K562 (cell line): ENCODE results near the gene ELF2. TPM values are rescaled to one million over a fixed set of nuclear protein-coding genes. Genes with fewer than 3 reads are reported as not detected.

Experiments used
- ATF7 ChIP-seq: fragments of 450-650 bp; IDR thresholded peaks from 2 replicates; pipeline ENCODE4 v1.7.1; 2014; ENCODE audit warnings: mild to moderate bottlenecking, moderate library complexity
- CREBBP ChIP-seq: IDR thresholded peaks from one replicate; pipeline ENCODE4 v1.6.1; 2012; ENCODE audit warnings: low read depth, mild to moderate bottlenecking, control low read depth, inconsistent platforms, low read length
- GATAD2B ChIP-seq: fragments of 450-650 bp; IDR thresholded peaks from 2 replicates; pipeline ENCODE4 v1.6.1; 2017; ENCODE audit warnings: mild to moderate bottlenecking, borderline replicate concordance
- GTF2B ChIP-seq: IDR thresholded peaks from 2 replicates; pipeline ENCODE4 v1.6.1; 2011; ENCODE audit not compliant: insufficient read length; ENCODE audit errors: extremely low read depth
- IRF1 ChIP-seq: sonication (generic); formaldehyde crosslinking; IDR thresholded peaks from 2 replicates; pipeline ENCODE4 v1.8.0; 2022; ENCODE audit warnings: missing genetic modification reagents, mild to moderate bottlenecking, borderline replicate concordance
- KAT7 ChIP-seq: sonication (generic); formaldehyde crosslinking; IDR thresholded peaks from 2 replicates; pipeline ENCODE4 v1.8.0; 2022; ENCODE audit warnings: missing genetic modification reagents, mild to moderate bottlenecking, borderline replicate concordance
- MXI1 ChIP-seq: IDR thresholded peaks from 2 replicates; pipeline ENCODE4 v1.6.1; 2011; ENCODE audit warnings: low read depth, mild to moderate bottlenecking, improper control_type of control experiment, low read length
- NFE2 ChIP-seq: IDR thresholded peaks from 2 replicates; pipeline ENCODE4 v1.6.1; 2014; ENCODE audit warnings: antibody characterized with exemption, low read depth
- NR0B1 ChIP-seq: fragments of 450-650 bp; IDR thresholded peaks from one replicate; pipeline ENCODE4 v1.6.1; 2018; ENCODE audit warnings: mild to moderate bottlenecking, moderate library complexity; ENCODE audit not compliant: partially characterized antibody
- RBBP5 ChIP-seq: fragments of 200-600 bp; sonication (generic); IDR thresholded peaks from 2 replicates; pipeline ENCODE4 v1.6.1; 2012; ENCODE audit warnings: borderline replicate concordance, mild to moderate bottlenecking, low read length, control low read depth, inconsistent platforms; ENCODE audit not compliant: insufficient read depth, poor library complexity, severe bottlenecking
- SIX5 ChIP-seq, 2 experiments: IDR thresholded peaks; 2 replicates each; pipeline ENCODE4 v1.6.1; 2011; ENCODE audit warnings: low read length in 2 of 2, borderline replicate concordance in 1 of 2, low read depth in 1 of 2, mild to moderate bottlenecking in 1 of 2, moderate library complexity in 1 of 2; ENCODE audit not compliant: insufficient read depth in 1 of 2
- SMAD3 ChIP-seq: fragments of 450-650 bp; formaldehyde crosslinking; conservative IDR thresholded peaks from 2 replicates; pipeline ENCODE4 v1.4.0; 2020; ENCODE audit warnings: mild to moderate bottlenecking
- SRSF3 ChIP-seq: fragments of 200-400 bp; formaldehyde crosslinking; IDR thresholded peaks from 2 replicates; pipeline ENCODE4 v1.6.1; 2016; ENCODE audit warnings: mild to moderate bottlenecking, low read length, moderate library complexity; ENCODE audit not compliant: insufficient read depth
- TEAD2 ChIP-seq: fragments of 450-650 bp; IDR thresholded peaks from 2 replicates; pipeline ENCODE4 v1.6.1; 2016; ENCODE audit warnings: missing genetic modification characterization, control low read depth, missing compliant biosample characterization
- WHSC1 ChIP-seq: IDR thresholded peaks from one replicate; pipeline ENCODE4 v1.6.1; 2012; ENCODE audit warnings: low read length, control low read depth, inconsistent platforms
- ZBTB26 ChIP-seq: fragments of 450-650 bp; formaldehyde crosslinking; IDR thresholded peaks from 2 replicates; pipeline ENCODE4 v1.4.0; 2022; ENCODE audit warnings: missing genetic modification characterization
- ZKSCAN1 ChIP-seq: fragments of 150-350 bp; IDR thresholded peaks from 2 replicates; pipeline ENCODE4 v1.6.1; 2016; ENCODE audit warnings: low read depth, low read length
- ZNF263 ChIP-seq: sonication (generic); formaldehyde crosslinking; IDR thresholded peaks from 2 replicates; pipeline ENCODE4 v1.8.0; 2022; ENCODE audit warnings: mild to moderate bottlenecking, missing genetic modification reagents, borderline replicate concordance
- ZNF408 ChIP-seq: fragments of 250-450 bp; sonication (Bioruptor Pico); IDR thresholded peaks from 2 replicates; pipeline ENCODE4 v1.4.0; 2020; ENCODE audit warnings: low read depth, mild to moderate bottlenecking, moderate library complexity
- ZNF449 ChIP-seq: fragments of 250-450 bp; sonication (Bioruptor Pico); IDR thresholded peaks from 2 replicates; pipeline ENCODE4 v1.8.0; 2022; ENCODE audit warnings: moderate library complexity, mild to moderate bottlenecking, inconsistent platforms
- ZNF766 ChIP-seq: fragments of 200-800 bp; sonication (Bioruptor generic); conservative IDR thresholded peaks from 2 replicates; pipeline ENCODE4 v1.6.1; 2016; ENCODE audit warnings: missing genetic modification characterization, missing compliant biosample characterization
- ZSCAN29 ChIP-seq: fragments of 450-650 bp; IDR thresholded peaks from 2 replicates; pipeline ENCODE4 v1.6.1; 2017
- polyA plus RNA-seq, 8 experiments: library from polyadenylated mRNA; depleted of rRNA in 4 of 8; stranded (reverse) in 5 of 8; unstranded in 3 of 8; fragments of >200 nt; fragmentation: Nextera tagmentation in 2 of 8; fragmentation: Illumina TruSeq in 1 of 8; extraction: Ambion mirVana in 2 of 8; extraction: Trizol in 1 of 8; gene quantifications; 2 replicates each; pipeline versions ENCODE4 v1.2.1 to v1.2.3, GENCODE V29; 2011 to 2014; ENCODE audit warnings: inconsistent platforms in 1 of 8, missing spikeins in 1 of 8
- total RNA-seq, 7 experiments: library from RNA; depleted of rRNA in 6 of 7; stranded (reverse); fragments of >200 nt in 6 of 7; fragmentation: Illumina TruSeq in 2 of 7; extraction: Trizol in 2 of 7; gene quantifications; 2 replicates each; pipeline versions ENCODE4 v1.2.1 to v1.2.3, GENCODE V29; 2011 to 2021; ENCODE audit warnings: low replicate concordance in 1 of 7

ELF2 gene
- total and polyA plus RNA-seq, 9 of the 15 experiments (the other 6 are each of a cell fraction or from before 2014, with no cell fraction given) = 9.4 to 58.7 (median 41.6) TPM

- TF ChIP-seq WHSC1 (no peak), SMAD3 (CRISPR knock-in tag) (no peak), SIX5 (IDR thresholded peaks at IDR 0.05; ENCODE audit: borderline replicate concordance in 1 of 2, insufficient read depth in 1 of 2, low read depth in 1 of 2, low read length in 2 of 2) (no peak), ATF7 (peak; percentile 67), NFE2 (no peak), MXI1 (no peak), ZNF263 (CRISPR knock-in tag) (peak; percentile 31; the same call in 1 of the 2 replicates), ZSCAN29 (no peak), TEAD2 (tag) (no peak), RBBP5 (peak; percentile 55), KAT7 (CRISPR knock-in tag) (no peak), ZNF449 (CRISPR knock-in tag) (no peak), CREBBP (no peak), ZNF408 (CRISPR knock-in tag) (no peak), ZBTB26 (CRISPR knock-in tag) (peak; percentile 48; the same call in 1 of the 2 replicates), NR0B1 (no peak), GATAD2B (peak; percentile 72; the same call in 1 of the 2 replicates), GTF2B (no peak), ZNF766 (CRISPR knock-in tag) (peak; percentile 42; the same call in 1 of the 2 replicates), ZKSCAN1 (no peak; the same call in 1 of the 2 replicates), SRSF3 (no peak), IRF1 (CRISPR knock-in tag) (no peak)
Observed at GRCh38 chr4:139083956-139084803, 92.8 kb downstream of the ELF2 start (continued).
